NCI-H1930 (cell line): Measurements from ENCODE around the gene ZNF142.

ENCODE experiments used
- DNase-seq, 2 experiments: peaks; one replicate each; lab custom pipeline; 2025; lab: John Stamatoyannopoulos, UW

ZNF142 gene

DNA sequence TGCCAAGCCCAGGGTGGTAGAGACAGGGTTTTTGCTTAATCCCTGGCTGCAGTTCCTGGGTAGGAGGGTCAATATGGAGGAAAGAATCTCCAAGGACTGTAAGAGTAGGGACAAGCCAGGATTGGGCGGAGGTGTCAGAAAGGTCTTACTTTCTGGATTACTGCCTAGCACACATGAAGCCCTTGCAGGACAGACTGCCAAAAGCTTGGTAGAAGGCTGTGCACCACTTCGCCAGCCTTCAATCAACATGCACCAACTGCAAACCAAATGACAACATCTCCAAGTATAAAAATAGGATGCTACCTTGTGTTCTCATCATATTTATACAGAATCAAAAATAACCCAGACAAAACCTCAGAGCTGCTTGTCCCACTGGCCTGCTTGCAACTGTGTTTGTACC lies 3.7 kb downstream of the ZNF142 start:
- no peak for DNase-seq

DNA sequence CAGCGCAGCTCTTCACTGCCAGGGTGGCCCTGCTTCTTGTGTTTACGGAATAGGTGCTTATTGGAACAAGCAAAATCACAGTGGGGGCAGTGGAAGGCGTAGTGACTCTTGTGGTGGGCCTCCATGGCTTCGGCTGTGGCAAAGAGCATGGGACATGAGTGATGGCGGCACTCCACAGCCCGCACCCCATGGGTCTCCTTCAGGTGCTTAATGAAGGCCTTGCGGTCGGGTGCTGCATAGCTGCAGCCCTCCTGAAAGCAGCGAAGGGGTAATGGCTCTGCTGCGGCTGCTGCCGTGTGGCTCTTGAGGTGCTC lies 10.7 kb downstream of the ZNF142 start:
- no peak for DNase-seq

DNA sequence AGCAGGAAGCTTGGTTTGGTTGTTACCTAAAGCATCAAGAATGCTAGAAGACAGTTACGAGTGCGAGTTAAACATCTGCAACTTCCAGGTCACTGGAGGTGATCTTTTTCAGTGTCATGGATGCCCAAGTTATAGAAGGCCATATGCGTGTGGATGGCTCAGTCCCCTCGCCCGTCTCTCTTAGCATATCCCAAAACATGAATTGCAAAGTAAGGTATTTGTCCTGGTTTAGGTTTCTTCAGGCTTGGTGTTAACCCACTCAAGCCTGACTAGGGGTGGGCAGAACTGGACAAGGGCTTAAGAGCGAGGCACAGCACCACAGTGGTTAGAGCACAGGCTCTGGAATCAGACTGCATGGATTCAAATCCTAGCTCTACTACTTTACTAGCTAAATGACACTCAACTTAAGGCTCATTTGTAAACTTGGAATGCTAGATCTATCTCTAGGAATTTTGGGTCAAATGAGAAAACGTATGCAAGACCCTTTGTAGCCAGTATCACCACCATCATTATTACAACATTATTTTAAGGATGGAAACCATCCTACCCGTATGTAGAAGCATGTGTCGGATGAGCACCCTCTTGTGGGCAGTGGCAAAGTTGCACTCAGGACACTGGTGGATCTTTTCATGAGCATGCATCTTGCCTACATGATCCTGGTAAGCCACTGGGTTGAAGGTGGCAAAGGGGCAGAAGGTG lies 11.2 kb downstream of the ZNF142 start:
- peak in 1 of 2 experiments; percentile 34 for DNase-seq

DNA sequence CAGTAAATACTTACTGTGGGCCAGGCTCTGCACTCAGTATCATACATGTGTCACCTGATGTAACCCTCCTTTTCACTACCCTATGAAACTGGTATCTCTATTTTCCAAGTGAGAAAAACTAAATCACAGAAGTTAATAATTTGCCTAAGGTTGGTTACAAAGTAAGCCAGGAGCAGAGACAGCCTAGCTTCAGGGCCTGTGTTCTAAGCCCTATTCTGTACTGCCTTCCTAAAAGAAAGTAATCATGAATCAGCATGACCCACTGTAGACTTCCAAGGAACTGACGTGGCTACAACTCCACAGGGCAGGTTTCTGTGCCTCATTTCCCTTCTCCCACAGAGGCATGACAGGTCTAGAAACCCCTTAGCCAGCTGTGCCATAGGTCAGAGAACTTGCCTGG lies 14.3 kb downstream of the ZNF142 start:
- no peak for DNase-seq

DNA sequence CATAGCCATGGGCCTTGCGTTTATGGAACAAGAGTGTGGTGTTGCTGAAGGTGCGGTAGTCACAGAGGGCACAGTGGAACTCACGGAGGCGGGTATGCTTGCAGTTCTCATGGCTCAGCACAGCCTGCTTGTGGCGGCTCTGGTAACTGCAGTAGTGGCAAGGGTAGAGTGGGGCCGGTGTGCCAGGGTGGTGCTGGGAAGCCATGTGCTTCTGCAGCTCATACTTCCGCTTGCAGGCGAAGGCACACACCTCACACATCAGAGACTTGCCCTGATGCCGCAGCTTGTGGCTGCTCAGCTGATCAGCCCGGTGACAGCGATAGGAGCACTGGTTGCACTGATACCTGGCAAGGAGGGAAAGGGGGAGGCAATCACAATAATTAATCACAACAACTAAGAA lies 14.7 kb downstream of the ZNF142 start:
- no peak for DNase-seq

DNA sequence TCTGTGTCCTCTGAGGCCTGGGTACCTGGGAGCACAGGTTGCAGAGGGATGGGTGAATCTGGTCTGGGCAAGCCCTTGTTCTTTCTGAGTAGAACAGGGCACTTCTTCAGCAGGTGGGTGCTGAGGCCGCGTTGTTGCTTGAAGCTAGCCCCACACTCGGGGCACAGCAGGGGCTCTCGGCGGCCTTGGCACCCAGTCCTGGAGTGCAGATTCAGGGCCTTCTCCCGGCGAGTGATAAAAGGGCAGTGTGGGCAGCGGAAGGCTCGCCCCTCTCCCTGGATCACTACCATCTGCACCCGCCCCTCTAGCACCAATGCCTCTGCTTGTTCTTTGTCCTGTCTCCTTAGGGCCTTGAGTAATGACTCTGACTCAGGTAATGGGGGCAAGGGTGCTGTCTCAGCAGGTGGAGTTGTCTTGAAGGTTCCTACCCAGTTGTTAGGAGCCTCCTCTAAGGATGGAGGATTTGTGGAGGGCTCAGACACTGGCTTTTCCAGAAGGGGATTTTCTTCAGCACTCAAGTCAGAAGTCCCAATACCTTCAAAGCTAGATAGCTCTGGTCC lies 15.6 kb downstream of the ZNF142 start:
- no peak for DNase-seq

DNA sequence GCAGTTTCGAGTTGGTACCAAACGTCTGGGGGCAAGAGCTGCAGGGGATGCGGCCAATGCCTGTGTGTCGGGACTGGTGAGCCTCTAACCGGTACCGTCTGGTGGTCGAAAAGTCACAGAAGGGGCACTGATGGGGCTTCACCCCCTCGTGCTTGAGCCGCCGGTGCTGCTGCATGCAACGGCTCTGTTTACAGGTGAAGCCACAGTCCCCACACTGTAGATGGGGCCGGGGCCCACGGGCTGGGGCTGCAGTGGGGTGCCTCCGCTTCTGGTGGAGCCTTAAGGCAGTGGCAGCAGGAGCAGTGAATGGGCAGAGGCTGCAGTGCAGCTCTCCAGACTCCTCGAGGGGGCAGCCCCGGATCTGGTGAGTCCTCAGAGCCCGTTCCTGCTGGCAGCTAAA lies 16.6 kb downstream of the ZNF142 start:
- no peak for DNase-seq

DNA sequence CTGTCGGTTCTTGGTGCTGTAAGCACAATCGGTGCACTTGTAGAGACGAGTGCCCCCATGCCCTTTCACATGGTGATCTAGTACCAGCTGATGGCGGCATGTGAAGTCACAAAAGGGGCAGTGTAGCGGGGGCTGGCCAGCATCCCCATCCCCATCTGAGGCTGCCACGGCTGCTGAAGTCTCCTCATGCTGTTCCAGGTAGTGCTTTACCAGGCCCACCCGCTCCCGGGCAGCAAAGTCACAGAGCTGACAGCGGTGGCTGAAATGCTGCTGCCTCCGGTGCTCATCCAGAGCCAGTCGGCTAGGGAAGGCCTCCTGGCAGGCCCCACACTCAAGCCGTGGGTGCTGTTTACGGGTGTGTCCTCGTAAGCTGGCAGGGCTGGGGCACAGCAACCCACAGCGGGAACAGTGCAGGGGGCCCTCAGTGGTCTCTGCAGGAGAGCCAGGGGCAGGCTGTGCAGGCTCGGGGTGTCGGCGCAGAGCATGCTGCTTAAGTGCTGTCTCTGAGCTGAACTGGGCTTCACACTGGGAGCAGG lies 17.2 kb downstream of the ZNF142 start:
- DNase-seq = no peak

DNA sequence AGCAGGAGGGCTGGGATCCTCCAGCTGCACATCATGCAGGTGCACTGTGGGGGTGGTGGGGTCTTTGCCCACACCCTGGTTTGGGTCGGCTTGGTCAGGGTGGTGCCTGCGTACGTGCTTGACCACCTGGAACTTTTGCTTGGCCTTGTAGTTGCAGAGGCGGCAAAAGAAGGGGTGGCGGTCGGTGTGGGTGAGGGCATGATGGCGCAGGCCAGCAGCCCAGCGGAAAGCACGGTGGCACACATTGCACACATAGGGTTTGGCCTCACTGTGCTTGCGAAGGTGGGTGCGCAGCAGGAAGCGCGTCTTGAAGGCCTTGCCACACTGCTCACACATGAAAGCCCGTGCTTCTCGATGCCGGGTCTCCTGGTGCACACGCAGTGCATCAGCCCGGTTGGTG lies 21.1 kb downstream of the ZNF142 start:
- DNase-seq = no peak

DNA sequence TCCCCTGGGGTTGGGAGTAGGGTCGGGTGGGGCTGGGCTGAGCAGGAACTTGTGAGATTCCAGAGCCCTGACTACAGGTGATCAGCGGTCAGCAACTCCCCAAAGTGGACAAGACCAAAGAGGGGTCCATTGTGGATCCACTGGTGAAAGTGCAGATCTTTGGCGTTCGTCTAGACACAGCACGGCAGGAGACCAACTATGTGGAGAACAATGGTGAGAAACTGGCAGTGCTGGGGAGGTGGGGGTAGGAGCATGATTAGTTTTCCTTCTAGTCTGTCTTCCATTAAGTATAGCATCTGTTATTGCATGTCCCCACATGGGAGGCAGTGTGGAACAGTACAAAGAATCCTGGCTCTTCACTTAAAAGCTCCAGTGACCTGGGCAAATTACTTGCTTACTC lies 23.7 kb downstream of the ZNF142 start:
- no peak for DNase-seq

DNA sequence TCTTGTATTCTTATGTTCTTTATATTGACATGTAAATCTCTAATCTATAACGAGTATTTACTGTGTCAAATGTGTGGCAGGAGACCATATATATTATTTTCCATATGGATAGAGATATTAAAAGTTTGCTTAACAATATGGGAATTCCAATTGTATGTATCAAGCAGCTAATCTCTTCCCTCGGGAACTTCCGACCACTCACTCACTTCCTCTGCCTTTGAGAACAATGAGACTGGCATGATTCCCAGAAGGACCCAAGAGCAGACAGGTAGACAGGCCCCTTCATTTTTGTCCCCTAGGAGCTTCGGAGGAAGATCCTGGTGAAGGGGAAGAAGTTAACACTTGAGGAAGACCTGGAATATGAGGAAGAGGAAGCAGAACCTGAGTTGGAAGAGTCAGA lies 27.6 kb downstream of the ZNF142 start:
- no peak for DNase-seq

DNA sequence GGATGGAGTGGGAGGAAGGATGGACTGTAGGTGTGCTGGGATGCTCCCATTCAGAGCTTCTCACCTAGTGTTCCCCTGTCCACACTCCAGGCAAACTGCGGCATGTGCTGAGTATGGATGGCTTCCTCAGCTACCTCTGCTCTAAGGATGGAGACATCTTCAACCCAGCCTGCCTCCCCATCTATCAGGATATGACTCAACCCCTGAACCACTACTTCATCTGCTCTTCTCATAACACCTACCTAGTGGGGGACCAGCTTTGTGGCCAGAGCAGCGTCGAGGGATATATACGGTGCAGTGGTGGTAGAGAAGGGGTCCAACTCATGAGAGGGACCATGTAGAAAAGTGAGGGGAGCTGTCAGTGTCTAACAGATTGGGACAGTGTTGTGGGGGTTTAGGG lies 31.5 kb downstream of the ZNF142 start:
- DNase-seq = no peak

DNA sequence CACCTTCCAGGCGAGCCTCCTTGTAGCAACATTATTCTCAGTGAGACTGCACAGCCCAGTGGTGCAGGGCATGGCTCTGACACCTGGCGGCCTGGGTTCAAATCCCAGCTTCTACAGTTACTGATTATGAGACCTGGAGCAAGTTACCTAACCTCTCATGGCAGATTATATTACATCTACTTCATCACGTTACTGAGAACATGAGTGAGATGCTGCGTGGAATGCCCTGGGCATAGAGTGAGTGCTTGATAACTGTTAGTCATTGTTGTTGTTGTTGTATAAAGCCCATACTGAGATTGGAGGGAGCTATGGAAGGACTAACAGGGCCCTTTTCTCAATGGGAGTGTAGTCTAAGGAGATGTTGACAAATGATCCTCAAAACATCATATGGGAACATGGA lies 33.1 kb downstream of the ZNF142 start:
- DNase-seq = no peak

DNA sequence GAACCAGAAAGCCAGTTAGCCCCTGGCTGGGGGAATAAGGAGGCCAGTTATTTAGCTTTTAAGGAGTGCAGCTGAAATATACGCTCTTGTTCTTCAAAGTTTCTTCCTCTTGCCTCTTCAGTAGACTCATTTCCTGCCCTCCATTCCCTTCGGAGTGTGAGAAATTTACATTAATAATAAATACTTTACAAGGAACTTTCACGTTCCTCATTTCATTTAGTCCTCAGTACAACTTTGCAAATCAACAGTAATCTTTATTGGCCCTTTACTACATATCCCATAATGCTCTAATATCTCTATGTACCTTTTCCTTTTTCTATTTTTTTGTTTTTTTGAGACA lies 36.1 kb downstream of the ZNF142 start:
- no peak for DNase-seq

DNA sequence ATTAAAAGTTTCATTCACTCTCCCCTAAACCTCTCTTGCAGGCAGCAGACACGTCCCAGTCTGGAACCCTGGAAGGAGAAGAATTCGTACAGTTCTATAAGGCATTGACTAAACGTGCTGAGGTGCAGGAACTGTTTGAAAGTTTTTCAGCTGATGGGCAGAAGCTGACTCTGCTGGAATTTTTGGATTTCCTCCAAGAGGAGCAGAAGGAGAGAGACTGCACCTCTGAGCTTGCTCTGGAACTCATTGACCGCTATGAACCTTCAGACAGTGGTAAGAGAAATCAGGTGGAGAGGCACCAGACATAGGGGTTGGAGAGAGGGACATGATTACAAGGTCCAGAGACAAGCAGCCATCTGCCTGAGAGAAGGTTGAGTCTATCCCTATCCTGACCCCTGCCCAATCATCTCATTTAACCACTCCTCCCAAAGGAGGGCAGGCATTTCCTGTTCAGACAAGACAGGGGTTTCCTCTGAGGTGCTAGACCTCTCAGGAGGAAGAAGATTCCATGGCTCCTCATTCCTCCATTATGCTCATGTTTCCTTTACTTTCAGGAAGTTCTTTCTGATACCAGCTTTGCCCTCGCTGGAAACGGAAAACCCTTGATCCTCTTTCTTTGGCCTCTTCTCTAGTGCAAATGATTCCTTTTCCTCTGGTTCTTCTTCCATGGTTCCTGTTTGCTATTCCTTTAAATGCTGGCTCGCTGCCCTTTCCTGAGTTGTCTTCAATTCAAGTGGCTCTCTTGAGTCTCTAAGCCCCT lies 36.6 kb downstream of the ZNF142 start:
- no peak for DNase-seq

DNA sequence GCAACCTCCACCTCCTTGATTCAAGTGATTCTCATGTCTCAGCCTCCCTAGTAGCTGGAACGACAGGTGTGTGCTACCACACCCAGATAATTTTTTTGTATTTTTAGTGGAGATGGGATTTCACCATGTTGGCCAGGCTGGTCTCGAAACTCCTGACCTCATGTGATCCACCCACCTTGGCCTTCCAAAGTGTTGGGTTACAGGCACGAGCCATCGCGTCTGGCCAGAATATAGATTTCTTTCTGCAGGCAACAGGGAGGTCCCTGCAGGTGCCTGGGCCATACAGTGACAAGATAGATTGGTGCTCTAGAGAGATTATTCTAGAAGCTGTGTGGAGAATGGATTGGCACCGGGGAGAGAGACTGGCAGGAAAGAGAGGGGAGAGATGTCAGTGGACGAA lies 38.4 kb downstream of the ZNF142 start:
- no peak for DNase-seq

DNA sequence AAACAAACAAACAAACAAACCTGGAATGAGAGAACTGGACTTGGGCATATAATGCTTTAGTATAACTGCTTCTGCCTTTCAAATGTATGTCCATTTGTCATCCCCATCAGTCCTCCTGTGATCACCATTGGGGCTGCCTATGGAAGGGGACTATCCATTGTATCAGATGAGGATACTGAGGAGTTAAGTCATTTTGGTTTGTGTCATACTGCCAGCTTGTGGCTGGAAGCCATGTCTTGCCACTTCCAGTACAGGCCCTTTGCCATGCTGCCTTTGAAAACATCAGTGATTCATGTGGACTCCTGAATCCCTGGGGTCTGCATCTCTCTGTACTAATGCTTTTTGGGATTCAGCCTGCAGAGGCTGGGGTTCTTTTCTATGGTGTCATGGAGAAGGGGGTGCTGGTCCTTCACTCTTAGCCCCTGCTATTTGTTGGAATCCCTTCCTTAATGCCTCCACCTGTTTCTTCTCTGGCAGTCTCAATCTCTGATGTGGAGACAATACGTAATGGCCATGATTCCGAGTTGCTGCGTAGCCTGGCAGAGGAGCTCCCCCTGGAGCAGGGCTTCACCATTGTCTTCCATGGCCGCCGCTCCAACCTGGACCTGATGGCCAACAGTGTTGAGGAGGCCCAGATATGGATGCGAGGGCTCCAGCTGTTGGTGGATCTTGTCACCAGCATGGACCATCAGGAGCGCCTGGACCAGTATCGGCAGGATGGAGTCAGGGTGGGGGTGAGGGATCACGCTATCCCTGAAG lies 41.1 kb downstream of the ZNF142 start:
- DNase-seq = no peak

DNA sequence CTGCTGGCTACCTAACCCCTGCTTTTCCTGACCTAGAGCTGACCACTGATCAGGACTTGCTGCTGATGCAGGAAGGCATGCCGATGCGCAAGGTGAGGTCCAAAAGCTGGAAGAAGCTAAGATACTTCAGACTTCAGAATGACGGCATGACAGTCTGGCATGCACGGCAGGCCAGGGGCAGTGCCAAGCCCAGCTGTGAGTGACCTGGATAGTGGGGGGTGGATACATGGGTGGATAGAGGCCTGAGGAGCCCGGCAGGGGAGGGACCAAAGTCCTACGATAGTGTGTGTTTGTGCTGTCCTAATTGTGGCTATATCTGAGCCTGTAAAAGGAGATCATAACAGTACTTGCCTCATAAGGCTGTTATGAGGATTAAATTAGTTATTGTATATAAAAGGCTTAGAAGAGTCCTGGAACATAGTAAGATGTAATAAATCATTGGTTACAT lies 43.5 kb downstream of the ZNF142 start:
- no peak for DNase-seq

DNA sequence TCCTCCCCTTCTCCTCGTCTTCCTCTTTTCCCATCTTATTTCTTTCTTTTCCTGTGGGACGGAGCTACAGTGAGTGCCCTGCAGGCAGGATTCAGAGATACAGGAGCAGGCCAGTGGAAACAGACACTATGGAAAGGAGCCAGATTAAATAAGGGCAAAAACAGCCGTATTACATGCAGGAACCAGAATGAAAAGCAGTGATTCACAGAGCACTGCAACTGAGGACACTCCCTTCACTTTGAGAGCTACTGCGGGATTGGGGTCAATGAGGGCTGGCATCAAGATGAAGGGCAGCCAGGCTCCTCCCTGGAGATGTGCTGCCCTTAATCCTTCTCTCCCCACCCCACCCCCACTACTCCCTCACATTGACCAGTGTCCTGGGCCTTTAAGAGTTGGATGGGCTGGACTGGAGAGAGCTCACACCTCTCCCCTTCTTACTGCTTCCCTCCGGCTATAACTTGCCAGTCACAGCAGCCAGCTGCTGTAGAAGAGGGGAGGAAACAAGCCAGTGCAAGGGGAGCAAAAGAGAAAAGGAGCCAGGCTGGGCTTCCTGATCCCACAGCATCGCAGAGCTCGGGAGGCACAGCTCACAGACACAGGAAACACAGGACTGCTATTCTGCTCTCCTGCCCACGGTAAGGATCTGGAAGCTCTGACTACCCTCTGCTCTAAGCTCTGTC lies 51.8 kb downstream of the ZNF142 start, which contains the start of gene PLCD4:
TSS of gene PLCD4 (plus strand) at position 464 of the 680 bp plus-strand sequence. CDS start 7,841 bp downstream, outside the sequence.
- no peak for DNase-seq

DNA sequence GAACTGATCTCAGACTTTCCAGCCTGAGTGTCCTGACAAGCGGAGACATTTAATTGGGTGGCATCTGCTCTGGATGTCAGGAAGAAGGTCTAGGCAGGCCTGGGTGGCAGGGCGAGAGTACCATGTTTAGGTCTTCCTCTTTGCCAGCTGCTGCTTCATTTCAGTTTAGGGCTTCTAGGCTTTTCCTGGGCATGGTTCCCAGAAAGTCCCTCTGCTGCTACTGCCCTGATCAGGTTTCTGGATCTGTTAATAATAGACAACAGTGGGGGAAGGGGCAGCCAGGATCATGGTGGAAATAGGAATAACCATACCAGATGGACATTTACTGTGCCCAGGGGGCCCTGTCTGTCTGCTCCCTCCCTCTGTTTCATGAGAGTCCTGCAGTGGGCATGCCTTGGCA lies 54.0 kb downstream of the ZNF142 start:
- no peak for DNase-seq
